SU-DHL-6 (cell line): ENCODE data around the gene PRKCSH.

Source experiments
- H2AFZ ChIP-seq: fragments of 200-600 bp; sonication (generic); 2 replicates; pipeline ENCODE4 v1.6.1; 2014; ENCODE audit warnings: low read depth, mild to moderate bottlenecking, moderate library complexity, mixed read lengths, antibody characterized with exemption, low read length; ENCODE audit not compliant: severe bottlenecking
- H3F3A ChIP-seq: fragments of 200-600 bp; shearing (Covaris generic); 2 replicates; pipeline ENCODE4 v1.6.0; 2016; ENCODE audit warnings: antibody characterized with exemption, mild to moderate bottlenecking; ENCODE audit not compliant: insufficient read depth
- H3K27ac ChIP-seq: fragments of 200-600 bp; sonication (generic); 2 replicates; pipeline ENCODE4 v1.5.1; 2016; ENCODE audit warnings: low read depth, mild to moderate bottlenecking, low read length, moderate library complexity, mixed read lengths
- H3K27me3 ChIP-seq: fragments of 200-600 bp; sonication (generic), shearing (Covaris generic); 2 replicates; pipeline ENCODE4 v1.6.0; 2014; ENCODE audit warnings: mild to moderate bottlenecking, low read length
- H3K36me3 ChIP-seq: fragments of 200-600 bp; sonication (generic); 2 replicates; pipeline ENCODE4 v1.6.1; 2014; ENCODE audit warnings: mild to moderate bottlenecking, low read length, mixed read lengths
- H3K4me2 ChIP-seq: fragments of 300-600, 200-600 bp; shearing (Covaris generic), sonication (generic); 2 replicates; pipeline ENCODE4 v1.6.0; 2014; ENCODE audit warnings: low read length, low read depth, mild to moderate bottlenecking; ENCODE audit not compliant: poor library complexity, severe bottlenecking
- H3K4me3 ChIP-seq: fragments of 200-600 bp; sonication (generic); 2 replicates; pipeline ENCODE4 v1.5.1; 2014; ENCODE audit warnings: antibody characterized with exemption, low read length, mild to moderate bottlenecking, mixed read lengths; ENCODE audit not compliant: insufficient read depth, poor library complexity, severe bottlenecking
- H3K79me2 ChIP-seq: fragments of 200-600 bp; sonication (generic); 2 replicates; pipeline ENCODE4 v1.6.1; 2014; ENCODE audit warnings: mild to moderate bottlenecking, low read length, moderate library complexity; ENCODE audit not compliant: insufficient read depth
- H3K9ac ChIP-seq: fragments of 200-600 bp; sonication (generic); 2 replicates; pipeline ENCODE4 v1.7.0; 2014; ENCODE audit warnings: mild to moderate bottlenecking, low read length
- H3K9me2 ChIP-seq: fragments of 200-600 bp; sonication (generic); replicated peaks from 2 replicates; pipeline ENCODE4 v1.6.1; 2014; ENCODE audit warnings: low read length; ENCODE audit not compliant: insufficient read depth
- H3K9me3 ChIP-seq: fragments of 200-600 bp; sonication (generic); 2 replicates; pipeline ENCODE4 v1.6.1; 2014; ENCODE audit warnings: low read length, mixed read lengths; ENCODE audit not compliant: insufficient read depth
- H4K20me1 ChIP-seq: fragments of 200-600 bp; sonication (generic); 2 replicates; pipeline ENCODE4 v1.6.1; 2014; ENCODE audit warnings: low read depth, mild to moderate bottlenecking, antibody characterized with exemption, low read length, moderate library complexity, mixed read lengths
- CTCF ChIP-seq: fragments of 200-600 bp; sonication (generic); IDR thresholded peaks from one replicate; pipeline ENCODE4 v1.5.1; 2017; ENCODE audit warnings: antibody characterized with exemption, mild to moderate bottlenecking, low read length, moderate library complexity; ENCODE audit not compliant: insufficient read depth, poor library complexity, severe bottlenecking
- EZH2phosphoT487 ChIP-seq: fragments of 200-600 bp; sonication (generic), shearing (Covaris generic); conservative IDR thresholded peaks from 2 replicates; pipeline ENCODE4 v1.6.1; 2018; ENCODE audit warnings: mild to moderate bottlenecking, antibody characterized with exemption, low read length, moderate library complexity, mixed read lengths

The PRKCSH gene

GRCh38 chr19:11486661-11487503, 51.4 kb downstream of the PRKCSH start:
- Histone ChIP-seq H3K9me3 (no peaks in the 10 kb centered on the region), H4K20me1 (no peaks in the 10 kb centered on the region), H3K27me3 (no peaks in the 10 kb centered on the region), H2AFZ (no peak overlapping the region), H3K79me2 (no peaks in the 10 kb centered on the region), H3K9me2 (no peaks in the 10 kb centered on the region), H3K27ac (no peak overlapping the region), H3K9ac (no peak overlapping the region), H3K4me3 (no peak overlapping the region), H3K36me3 (no peaks in the 10 kb centered on the region), H3K4me2 (no peak overlapping the region), H3F3A (no peaks in the 10 kb centered on the region)
- no peak for TF ChIP-seq EZH2phosphoT487
- TF ChIP-seq CTCF, result no peak

DNA sequence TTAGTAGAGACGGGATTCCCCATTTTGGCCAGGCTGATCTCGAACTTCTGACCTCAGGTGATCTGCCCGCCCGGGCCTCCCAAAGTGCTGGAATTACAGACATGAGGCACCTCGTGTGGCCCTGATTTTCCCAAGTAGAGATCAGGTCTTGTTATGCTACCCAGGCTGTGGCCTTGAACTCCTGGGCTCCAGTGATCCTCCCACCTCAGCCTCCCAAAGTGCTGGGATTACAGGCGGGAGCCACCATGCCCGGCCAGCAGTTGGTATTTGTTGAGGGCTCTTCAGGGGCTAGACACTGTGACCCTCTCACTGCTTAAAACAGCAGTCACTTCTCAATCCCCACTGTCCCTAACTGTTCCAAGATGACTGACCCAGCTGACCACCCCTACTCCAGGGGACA, 53.9 kb downstream of the PRKCSH start:
- Histone ChIP-seq H3K9me2 (no peaks in the 10 kb centered on the region), H3K9ac (no peak overlapping the region), H4K20me1 (no peaks in the 10 kb centered on the region), H3K4me3 (no peak overlapping the region), H2AFZ (no peak overlapping the region), H3K36me3 (no peaks in the 10 kb centered on the region), H3K9me3 (no peaks in the 10 kb centered on the region), H3K79me2 (no peaks in the 10 kb centered on the region), H3K4me2 (no peak overlapping the region), H3K27ac (no peak overlapping the region), H3K27me3 (no peaks in the 10 kb centered on the region), H3F3A (no peaks in the 10 kb centered on the region)
- TF ChIP-seq CTCF (no peak), EZH2phosphoT487 (no peak)

- H3K27ac ChIP-seq, result no peak overlapping the region
- H3K4me3 ChIP-seq, result no peak overlapping the region
- H3K27me3 ChIP-seq, result no peaks in the 10 kb centered on the region
- no peaks in the 10 kb centered on the region for H3F3A ChIP-seq
- no peaks in the 10 kb centered on the region for H4K20me1 ChIP-seq
- H3K9me3 ChIP-seq, result no peaks in the 10 kb centered on the region
- H3K36me3 ChIP-seq, result no peaks in the 10 kb centered on the region
- no peak overlapping the region for H2AFZ ChIP-seq
- no peak overlapping the region for H3K4me2 ChIP-seq
- no peak overlapping the region for H3K9ac ChIP-seq
- no peaks in the 10 kb centered on the region for H3K9me2 ChIP-seq
- no peaks in the 10 kb centered on the region for H3K79me2 ChIP-seq
- TF ChIP-seq CTCF (no peak), EZH2phosphoT487 (no peak)
Measured at GRCh38 chr19:11494634-11495285, 59.3 kb downstream of the PRKCSH start.
